ENCODE measurements around the gene ZMYM4. TPM values are rescaled to one million over a fixed set of nuclear protein-coding genes. Genes with fewer than 3 reads are reported as not detected.
A peak's percentile ranks its signal among the peaks of the same experiment; 100 is the strongest.

ZMYM4 gene
- total and polyA plus RNA-seq, 2 experiments from 2014 or later, result 34.9 to 37.7 TPM

DNA sequence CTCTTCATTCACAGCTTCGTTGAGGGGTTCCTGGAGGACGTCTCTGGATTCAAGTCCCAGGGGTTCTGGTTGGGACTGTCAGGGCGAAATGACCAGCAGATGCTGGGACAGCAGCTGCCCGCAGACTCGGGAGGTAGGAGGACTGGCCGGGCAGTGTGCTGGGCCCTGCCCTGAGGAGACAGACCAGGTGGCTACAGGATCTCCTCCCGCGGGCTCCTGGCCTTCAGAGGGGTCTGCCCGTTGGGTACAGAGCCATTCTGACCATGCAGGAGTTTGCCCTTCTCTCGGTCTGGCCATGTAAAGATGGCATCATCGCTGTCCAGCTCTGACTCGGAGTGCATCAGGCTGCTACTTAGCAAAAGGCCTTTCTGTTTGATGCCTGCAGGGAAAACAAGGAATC is 166.2 kb downstream of the ZMYM4 start:
- no peak for TF ChIP-seq EZH2 (IDR thresholded peaks at IDR 0.05; ENCODE audit: insufficient read depth, poor library complexity, severe bottlenecking)
- no peak for TF ChIP-seq EZH2phosphoT487 (IDR thresholded peaks at IDR 0.05; ENCODE audit: insufficient read depth, low read depth)
- H2AFZ ChIP-seq, result no peak overlapping the region
- H3K9me3 ChIP-seq (ENCODE audit: low read depth), result no peaks in the 10 kb centered on the region
- in situ Hi-C loops (cut with MboI), result no loop called here
- no peak overlapping the region for H3K27ac ChIP-seq
- H3K9me2 ChIP-seq (ENCODE audit: insufficient read depth), result no peaks in the 10 kb centered on the region
- H3K27me3 ChIP-seq (replicated peaks; ENCODE audit: insufficient read depth), result no peaks in the 10 kb centered on the region
- H3K4me1 ChIP-seq (ENCODE audit: insufficient read depth), result no peaks in the 10 kb centered on the region
- H4K20me1 ChIP-seq (ENCODE audit: insufficient read depth), result no peaks in the 10 kb centered on the region
- H3K4me2 ChIP-seq (ENCODE audit: unreplicated experiment), result no peak overlapping the region
- WGBS, 2 experiments (ENCODE audit: low coverage in 1 of 2, low lambda C conversion rate in 2 of 2, missing lambda C conversion rate in 2 of 2), result 79 to 86% methylated on average over 11 to 12 of the region's 12 CpGs
- no peaks in the 10 kb centered on the region for H3F3A ChIP-seq (ENCODE audit: insufficient read depth)
- H3K4me3 ChIP-seq, result no peak overlapping the region
- no peaks in the 10 kb centered on the region for H3K79me2 ChIP-seq (ENCODE audit: insufficient read depth)
- no peak overlapping the region for H3K9ac ChIP-seq
- H3K36me3 ChIP-seq (ENCODE audit: low read depth), result no peaks in the 10 kb centered on the region; the same call in 1 of the 2 replicates
- peak; percentile 13 for DNase-seq

DNA sequence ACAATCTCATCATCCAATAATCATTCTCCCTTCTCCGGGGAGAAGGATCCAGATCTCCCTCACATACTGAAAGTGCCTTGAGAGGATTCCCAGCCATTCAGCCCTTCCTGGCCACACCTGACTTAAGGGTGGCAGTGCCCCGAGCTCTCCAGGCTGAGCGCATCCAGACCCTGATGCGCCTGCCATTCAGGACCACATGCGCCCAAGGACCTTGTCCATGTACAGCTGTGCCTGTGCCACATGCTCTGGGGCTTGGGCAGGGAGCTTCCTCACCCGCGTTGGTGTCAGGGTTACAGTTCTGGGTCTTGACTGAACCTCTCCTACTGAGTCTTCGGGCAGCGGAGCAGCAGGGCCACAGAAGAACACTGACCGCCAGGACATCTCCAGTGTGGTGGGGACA is 167.6 kb downstream of the ZMYM4 start:
- H3K4me3 ChIP-seq, result no peak overlapping the region
- no peaks in the 10 kb centered on the region for H3K79me2 ChIP-seq (ENCODE audit: insufficient read depth)
- no peaks in the 10 kb centered on the region for H3K9me2 ChIP-seq (ENCODE audit: insufficient read depth)
- 87 to 92% methylated on average over 10 of the region's 10 CpGs for WGBS, 2 experiments (ENCODE audit: low coverage in 1 of 2, low lambda C conversion rate in 2 of 2, missing lambda C conversion rate in 2 of 2)
- no peak overlapping the region for H3K27ac ChIP-seq
- no peak overlapping the region for H2AFZ ChIP-seq
- H3K4me2 ChIP-seq (ENCODE audit: unreplicated experiment), result no peak overlapping the region
- H3K27me3 ChIP-seq (replicated peaks; ENCODE audit: insufficient read depth), result no peaks in the 10 kb centered on the region
- no peaks in the 10 kb centered on the region for H4K20me1 ChIP-seq (ENCODE audit: insufficient read depth)
- H3K9me3 ChIP-seq (ENCODE audit: low read depth), result no peaks in the 10 kb centered on the region
- TF ChIP-seq EZH2 (IDR thresholded peaks at IDR 0.05; ENCODE audit: insufficient read depth, poor library complexity, severe bottlenecking) (no peak), EZH2phosphoT487 (IDR thresholded peaks at IDR 0.05; ENCODE audit: insufficient read depth, low read depth) (no peak)
- H3K9ac ChIP-seq, result no peak overlapping the region
- H3F3A ChIP-seq (ENCODE audit: insufficient read depth), result no peaks in the 10 kb centered on the region
- no peaks in the 10 kb centered on the region; the same call in 1 of the 2 replicates for H3K36me3 ChIP-seq (ENCODE audit: low read depth)
- in situ Hi-C loops (cut with MboI), result no loop called here
- H3K4me1 ChIP-seq (ENCODE audit: insufficient read depth), result no peaks in the 10 kb centered on the region
- no peak for DNase-seq

DNA sequence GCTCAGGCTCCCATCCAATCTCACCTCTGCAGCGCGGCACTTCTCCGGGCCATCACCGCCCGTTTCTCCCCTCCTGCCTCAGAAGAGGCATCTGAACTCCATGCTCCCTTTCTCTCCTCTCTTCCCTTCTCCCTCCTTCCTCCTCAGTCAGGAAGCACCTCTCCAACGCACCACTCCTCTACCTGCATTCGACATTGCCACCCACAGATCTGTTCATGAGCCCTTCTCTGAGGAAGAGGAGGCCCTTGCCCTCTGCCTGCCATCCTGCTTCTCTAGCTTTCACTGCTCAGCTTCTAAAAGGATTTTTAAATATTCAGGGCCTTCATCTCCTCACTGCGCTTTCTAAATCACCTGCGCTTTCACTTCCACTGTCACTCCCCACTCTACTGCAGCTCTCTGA is 168.7 kb downstream of the ZMYM4 start:
- no peaks in the 10 kb centered on the region for H3K9me2 ChIP-seq (ENCODE audit: insufficient read depth)
- no peaks in the 10 kb centered on the region for H4K20me1 ChIP-seq (ENCODE audit: insufficient read depth)
- no peak for DNase-seq
- H2AFZ ChIP-seq, result no peak overlapping the region
- H3K4me3 ChIP-seq, result no peak overlapping the region
- H3K27me3 ChIP-seq (replicated peaks; ENCODE audit: insufficient read depth), result no peaks in the 10 kb centered on the region
- no peak overlapping the region for H3K9ac ChIP-seq
- in situ Hi-C loops (cut with MboI), result no loop called here
- no peaks in the 10 kb centered on the region for H3F3A ChIP-seq (ENCODE audit: insufficient read depth)
- no peak overlapping the region for H3K27ac ChIP-seq
- WGBS, 2 experiments (ENCODE audit: low coverage in 1 of 2, low lambda C conversion rate in 2 of 2, missing lambda C conversion rate in 2 of 2), result 97 to 99% methylated on average over 9 of the region's 9 CpGs
- no peak for TF ChIP-seq EZH2 (IDR thresholded peaks at IDR 0.05; ENCODE audit: insufficient read depth, poor library complexity, severe bottlenecking)
- TF ChIP-seq EZH2phosphoT487 (IDR thresholded peaks at IDR 0.05; ENCODE audit: insufficient read depth, low read depth), result no peak
- H3K4me2 ChIP-seq (ENCODE audit: unreplicated experiment), result no peak overlapping the region
- H3K79me2 ChIP-seq (ENCODE audit: insufficient read depth), result no peaks in the 10 kb centered on the region
- no peaks in the 10 kb centered on the region for H3K9me3 ChIP-seq (ENCODE audit: low read depth)
- H3K4me1 ChIP-seq (ENCODE audit: insufficient read depth), result no peaks in the 10 kb centered on the region
- H3K36me3 ChIP-seq (ENCODE audit: low read depth), result no peaks in the 10 kb centered on the region; the same call in 1 of the 2 replicates

- H3K9ac ChIP-seq, result no peak overlapping the region
- H3K9me3 ChIP-seq (ENCODE audit: low read depth), result no peaks in the 10 kb centered on the region
- no peaks in the 10 kb centered on the region for H3F3A ChIP-seq (ENCODE audit: insufficient read depth)
- no peaks in the 10 kb centered on the region for H3K27me3 ChIP-seq (replicated peaks; ENCODE audit: insufficient read depth)
- no peak overlapping the region for H3K4me2 ChIP-seq (ENCODE audit: unreplicated experiment)
- TF ChIP-seq EZH2 (IDR thresholded peaks at IDR 0.05; ENCODE audit: insufficient read depth, poor library complexity, severe bottlenecking), result no peak
- no peak for TF ChIP-seq EZH2phosphoT487 (IDR thresholded peaks at IDR 0.05; ENCODE audit: insufficient read depth, low read depth)
- H3K79me2 ChIP-seq (ENCODE audit: insufficient read depth), result no peaks in the 10 kb centered on the region
- H3K27ac ChIP-seq, result no peak overlapping the region
- in situ Hi-C loops (cut with MboI), result no loop called here
- H3K9me2 ChIP-seq (ENCODE audit: insufficient read depth), result no peaks in the 10 kb centered on the region
- WGBS, 2 experiments (ENCODE audit: low coverage in 1 of 2, low lambda C conversion rate in 2 of 2, missing lambda C conversion rate in 2 of 2), result 95 to 100% methylated on average over 1 of the region's 1 CpG
- H3K4me1 ChIP-seq (ENCODE audit: insufficient read depth), result no peaks in the 10 kb centered on the region
- no peak for DNase-seq
- H3K36me3 ChIP-seq (ENCODE audit: low read depth), result no peaks in the 10 kb centered on the region; the same call in 1 of the 2 replicates
- no peak overlapping the region for H3K4me3 ChIP-seq
- H4K20me1 ChIP-seq (ENCODE audit: insufficient read depth), result no peaks in the 10 kb centered on the region
- no peak overlapping the region for H2AFZ ChIP-seq
These were observed 171.1 kb downstream of the ZMYM4 start for GRCh38 chr1:35439626-35440025.

All from GM23248 (cell line).